HCT116 (cell line): ENCODE measurements around the gene UBE2E1. TPM values are rescaled to one million over a fixed set of nuclear protein-coding genes. Genes with fewer than 3 reads are reported as not detected.

Experiments used
- ATAC-seq: fragments of 200-7000 bp; cut with Tn5 transposase; 2 replicates; pipeline ENCODE4 v1.9.1; 2020; ENCODE audit warnings: mild to moderate bottlenecking, moderate library complexity
- BruUV-seq: library from RNA; stranded (reverse); fragments of 400-500 nt; replicated peaks from 2 replicates; lab custom pipeline; 2021; lab: Mats Ljungman, UMichigan
- CTCF ChIA-PET: fragments of 300-600 bp; sonication (Branson Sonifier 250); formaldehyde crosslinking; loops from one replicate; lab custom pipeline; 2021; ENCODE audit warnings: antibody characterized with exemption; lab: Charles Lee
- POLR2A ChIA-PET: fragments of 300-600, 350-600 bp; sonication (Branson Sonifier 250); formaldehyde crosslinking; loops from one replicate; lab custom pipeline; 2021; ENCODE audit warnings: antibody characterized with exemption; lab: Charles Lee
- RAD21 ChIA-PET, 2 experiments: fragments of 300-600 bp; sonication (Branson Sonifier 250); formaldehyde crosslinking; loops; one replicate each; lab custom pipeline; 2023; ENCODE audit warnings: low total read pairs in 2 of 2; ENCODE audit not compliant: uncharacterized antibody in 2 of 2, unreplicated experiment in 2 of 2, low non-redundant PET in 1 of 2; lab: Charles Lee
- DNase-seq: peaks from one replicate; pipeline ENCODE4 v3.0.0-alpha.2; 2010; ENCODE audit warnings: low read depth, low spot score
- H2AFZ ChIP-seq: fragments of 200-600 bp; shearing (Covaris generic), sonication (generic); 2 replicates; pipeline ENCODE4 v1.6.1; 2017; ENCODE audit warnings: low read depth, mixed run types, mixed read lengths, antibody characterized with exemption, low read length; ENCODE audit not compliant: poor library complexity, severe bottlenecking
- H3K27ac ChIP-seq: 2 replicates; pipeline ENCODE4 v1.5.1; 2012; ENCODE audit warnings: low read depth, low read length
- H3K27me3 ChIP-seq: fragments of 200-600 bp; sonication (generic); 2 replicates; pipeline ENCODE4 v1.6.1; 2016; ENCODE audit warnings: mixed run types, low read length, mixed read lengths; ENCODE audit not compliant: insufficient read depth
- H3K36me3 ChIP-seq, 2 experiments: fragments of 200-500 bp in 1 of 2; fragments of 200-600 bp in 1 of 2; sonication (Bioruptor generic) in 1 of 2; sonication (generic) in 1 of 2; 2 replicates each; pipeline versions ENCODE4 v1.5.1 to v1.6.1; 2014 to 2016; ENCODE audit warnings: low read length in 2 of 2, inconsistent platforms in 1 of 2, mixed read lengths in 1 of 2, mixed run types in 1 of 2; ENCODE audit not compliant: insufficient read depth in 2 of 2, control insufficient read depth in 1 of 2
- H3K4me1 ChIP-seq, 2 experiments: fragments of 200-600 bp in 1 of 2; sonication (generic) in 1 of 2; 2 replicates each; pipeline versions ENCODE4 v1.5.1 to v1.6.1; 2012 to 2017; ENCODE audit warnings: low read length in 2 of 2, inconsistent platforms in 1 of 2, mild to moderate bottlenecking in 1 of 2, mixed read lengths in 1 of 2, mixed run types in 1 of 2, moderate library complexity in 1 of 2; ENCODE audit not compliant: insufficient read depth in 2 of 2, control insufficient read depth in 1 of 2
- H3K4me2 ChIP-seq: fragments of 200-600 bp; sonication (generic); 2 replicates; pipeline ENCODE4 v1.6.1; 2017; ENCODE audit warnings: mixed run types, low read length, mixed read lengths
- H3K4me3 ChIP-seq, 2 experiments: fragments of 200-600 bp in 1 of 2; sonication (generic) in 1 of 2; replicated peaks in 1 of 2; 2 replicates each; pipeline ENCODE4 v1.5.1; 2011 to 2016; ENCODE audit warnings: low read length in 2 of 2, control low read depth in 1 of 2, low read depth in 1 of 2, mild to moderate bottlenecking in 1 of 2, mixed read lengths in 1 of 2, mixed run types in 1 of 2
- H3K79me2 ChIP-seq: fragments of 200-600 bp; sonication (generic); 2 replicates; pipeline ENCODE4 v1.6.1; 2017; ENCODE audit warnings: mild to moderate bottlenecking, mixed run types, low read length, moderate library complexity, mixed read lengths; ENCODE audit not compliant: insufficient read depth
- H3K9ac ChIP-seq: fragments of 200-600 bp; sonication (generic); 2 replicates; pipeline ENCODE4 v1.6.1; 2016; ENCODE audit warnings: low read length, mixed read lengths
- H3K9me2 ChIP-seq: fragments of 200-600 bp; sonication (generic), shearing (Covaris generic); 2 replicates; pipeline ENCODE4 v1.6.1; 2017; ENCODE audit warnings: mixed run types, mild to moderate bottlenecking, moderate library complexity; ENCODE audit not compliant: insufficient read depth
- H3K9me3 ChIP-seq, 2 experiments: fragments of 200-500 bp in 1 of 2; fragments of 200-600 bp in 1 of 2; sonication (Bioruptor generic) in 1 of 2; sonication (generic) in 1 of 2; 2 replicates each; pipeline ENCODE4 v1.6.1; 2014 to 2017; ENCODE audit warnings: low read length in 2 of 2, mixed read lengths in 2 of 2, inconsistent platforms in 1 of 2, low read depth in 1 of 2, mild to moderate bottlenecking in 1 of 2, mixed run types in 1 of 2, moderate library complexity in 1 of 2; ENCODE audit not compliant: control insufficient read depth in 1 of 2, insufficient read depth in 1 of 2
- H4K20me1 ChIP-seq: fragments of 200-600 bp; sonication (generic), shearing (Covaris generic); 2 replicates; pipeline ENCODE4 v1.6.1; 2017; ENCODE audit warnings: mixed run types, mild to moderate bottlenecking, moderate library complexity; ENCODE audit not compliant: insufficient read depth
- CBX3 ChIP-seq: IDR thresholded peaks from 2 replicates; pipeline ENCODE4 v1.6.1; 2012; ENCODE audit warnings: low read depth
- CEBPB ChIP-seq: IDR thresholded peaks from 2 replicates; pipeline ENCODE4 v1.6.1; 2012; ENCODE audit warnings: low read depth
- ELF1 ChIP-seq: IDR thresholded peaks from 2 replicates; pipeline ENCODE4 v1.6.1; 2012; ENCODE audit warnings: low read depth, borderline replicate concordance
- EZH2phosphoT487 ChIP-seq: fragments of 200-600 bp; IDR thresholded peaks from 2 replicates; pipeline ENCODE4 v1.6.1; 2018; ENCODE audit warnings: antibody characterized with exemption, borderline replicate concordance
- FOSL1 ChIP-seq: IDR thresholded peaks from 2 replicates; pipeline ENCODE4 v1.6.1; 2012; ENCODE audit warnings: low read depth
- JUND ChIP-seq: IDR thresholded peaks from 2 replicates; pipeline ENCODE4 v1.6.1; 2012
- RAD21 ChIP-seq: IDR thresholded peaks from 2 replicates; pipeline ENCODE4 v1.6.1; 2012; ENCODE audit warnings: low read depth, mild to moderate bottlenecking
- SIN3A ChIP-seq: IDR thresholded peaks from 2 replicates; pipeline ENCODE4 v1.6.1; 2012; ENCODE audit warnings: low read depth
- SP1 ChIP-seq: IDR thresholded peaks from 2 replicates; pipeline ENCODE4 v1.6.1; 2012; ENCODE audit warnings: low read depth
- SRF ChIP-seq: IDR thresholded peaks from 2 replicates; pipeline ENCODE4 v1.6.1; 2012; ENCODE audit warnings: low read depth
- TCF7L2 ChIP-seq: IDR thresholded peaks from 2 replicates; pipeline ENCODE4 v1.7.0; 2011; ENCODE audit warnings: borderline replicate concordance, inconsistent platforms; ENCODE audit not compliant: insufficient read depth, insufficient read length; ENCODE audit errors: extremely low read depth
- YY1 ChIP-seq: IDR thresholded peaks from 2 replicates; pipeline ENCODE4 v1.6.1; 2011; ENCODE audit warnings: low read length, low read depth, moderate library complexity, mild to moderate bottlenecking; ENCODE audit not compliant: insufficient replicate concordance; ENCODE audit errors: extremely low read depth
- ZFX ChIP-seq: fragments of 450-650 bp; IDR thresholded peaks from 2 replicates; pipeline ENCODE4 v1.6.1; 2017
- ZNF274 ChIP-seq: fragments of 200-500 bp; sonication (Bioruptor generic); IDR thresholded peaks from 2 replicates; pipeline ENCODE4 v1.6.1; 2014; ENCODE audit warnings: mild to moderate bottlenecking, low read depth, low read length, inconsistent platforms
- intact Hi-C: fragments of 100-400 bp; cut with micrococcal nuclease; formaldehyde crosslinking; loops from 2 replicates; pipeline ENCODE4 v1.10.0; 2022
- total RNA-seq: library from RNA; stranded (reverse); gene quantifications from one replicate; pipeline ENCODE4 v1.2.1, GENCODE V29; 2021; ENCODE audit not compliant: unreplicated experiment
- TF ChIP-seq, protein P1 (sequence below), 3 experiments: fragments of 200-600 bp in 1 of 3; sonication (generic) in 1 of 3; IDR thresholded peaks in 2 of 3; conservative IDR thresholded peaks in 1 of 3; 2 replicates each; pipeline ENCODE4 v1.5.1; 2012 to 2017; ENCODE audit warnings: low read depth in 2 of 3, low read length in 2 of 3, antibody characterized with exemption in 1 of 3, borderline replicate concordance in 1 of 3, control low read depth in 1 of 3, mild to moderate bottlenecking in 1 of 3, mixed read lengths in 1 of 3, mixed run types in 1 of 3, moderate library complexity in 1 of 3; ENCODE audit not compliant: insufficient read depth in 1 of 3
- TF ChIP-seq, protein P2 (sequence below): IDR thresholded peaks from 2 replicates; pipeline ENCODE4 v1.6.1; 2012

UBE2E1 gene
- total RNA-seq, 1 experiment from 2014 or later, result 75.1 TPM

DNA sequence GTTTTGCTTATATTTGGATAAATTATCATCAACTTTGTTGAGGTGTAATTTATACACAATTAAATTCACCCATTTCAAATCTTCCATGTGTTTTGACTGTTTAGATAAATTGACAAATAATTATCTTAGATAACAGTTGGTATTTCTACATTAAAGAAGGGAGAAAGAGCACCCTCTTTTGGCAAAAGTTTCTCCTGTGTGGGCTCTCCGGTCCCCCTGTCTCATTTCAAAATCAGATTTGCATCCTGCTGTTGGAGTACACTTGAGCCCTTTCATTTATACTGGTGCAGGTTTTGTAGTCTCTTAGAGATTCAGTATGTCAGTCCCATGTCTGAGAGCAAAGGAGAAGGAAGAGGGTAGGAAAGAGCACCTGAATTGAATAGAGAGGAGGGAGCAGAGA is 61.6 kb downstream of the UBE2E1 start:
- H3K79me2 ChIP-seq, result peaks cover 50% of the 10 kb centered on the region
- no TSS peak for BruUV-seq
- no peaks in the 10 kb centered on the region for H3K9me3 ChIP-seq
- no peak overlapping the region for H3K4me2 ChIP-seq
- H3K9me2 ChIP-seq, result no peaks in the 10 kb centered on the region
- H3K36me3 ChIP-seq, result no peaks in the 10 kb centered on the region; a peak in 1 of 4 replicates
- peak; percentile 52 for TF ChIP-seq RAD21
- TF ChIP-seq, protein P1, sequence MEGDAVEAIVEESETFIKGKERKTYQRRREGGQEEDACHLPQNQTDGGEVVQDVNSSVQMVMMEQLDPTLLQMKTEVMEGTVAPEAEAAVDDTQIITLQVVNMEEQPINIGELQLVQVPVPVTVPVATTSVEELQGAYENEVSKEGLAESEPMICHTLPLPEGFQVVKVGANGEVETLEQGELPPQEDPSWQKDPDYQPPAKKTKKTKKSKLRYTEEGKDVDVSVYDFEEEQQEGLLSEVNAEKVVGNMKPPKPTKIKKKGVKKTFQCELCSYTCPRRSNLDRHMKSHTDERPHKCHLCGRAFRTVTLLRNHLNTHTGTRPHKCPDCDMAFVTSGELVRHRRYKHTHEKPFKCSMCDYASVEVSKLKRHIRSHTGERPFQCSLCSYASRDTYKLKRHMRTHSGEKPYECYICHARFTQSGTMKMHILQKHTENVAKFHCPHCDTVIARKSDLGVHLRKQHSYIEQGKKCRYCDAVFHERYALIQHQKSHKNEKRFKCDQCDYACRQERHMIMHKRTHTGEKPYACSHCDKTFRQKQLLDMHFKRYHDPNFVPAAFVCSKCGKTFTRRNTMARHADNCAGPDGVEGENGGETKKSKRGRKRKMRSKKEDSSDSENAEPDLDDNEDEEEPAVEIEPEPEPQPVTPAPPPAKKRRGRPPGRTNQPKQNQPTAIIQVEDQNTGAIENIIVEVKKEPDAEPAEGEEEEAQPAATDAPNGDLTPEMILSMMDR (IDR thresholded peaks at IDR 0.05 in 2 of 3, conservative IDR thresholded peaks at IDR 0.05 in 1 of 3; ENCODE audit: borderline replicate concordance in 1 of 3, insufficient read depth in 1 of 3, low read depth in 2 of 3, low read length in 2 of 3), result peak; percentile 1 to 24 (median 15); a peak in 2 of 6 replicates
- TF ChIP-seq SP1, result no peak
- POLR2A ChIA-PET, result no interaction called here
- no peak overlapping the region for H2AFZ ChIP-seq
- no peaks in the 10 kb centered on the region for H3K27me3 ChIP-seq
- CTCF ChIA-PET, result no interaction called here
- intact Hi-C loops, result no loop called here
- no peak overlapping the region for H3K4me3 ChIP-seq
- peaks cover 13 to 14% of the 10 kb centered on the region in 2 experiments; a peak in 3 of 4 replicates for H3K4me1 ChIP-seq
- no peaks in the 10 kb centered on the region for H4K20me1 ChIP-seq
- H3K27ac ChIP-seq, result no peak overlapping the region
- ATAC-seq (no peak; the same call in 1 of the 2 replicates), DNase-seq (no peak)
- no peak overlapping the region for H3K9ac ChIP-seq
- RAD21 ChIA-PET, result no interaction called here

DNA sequence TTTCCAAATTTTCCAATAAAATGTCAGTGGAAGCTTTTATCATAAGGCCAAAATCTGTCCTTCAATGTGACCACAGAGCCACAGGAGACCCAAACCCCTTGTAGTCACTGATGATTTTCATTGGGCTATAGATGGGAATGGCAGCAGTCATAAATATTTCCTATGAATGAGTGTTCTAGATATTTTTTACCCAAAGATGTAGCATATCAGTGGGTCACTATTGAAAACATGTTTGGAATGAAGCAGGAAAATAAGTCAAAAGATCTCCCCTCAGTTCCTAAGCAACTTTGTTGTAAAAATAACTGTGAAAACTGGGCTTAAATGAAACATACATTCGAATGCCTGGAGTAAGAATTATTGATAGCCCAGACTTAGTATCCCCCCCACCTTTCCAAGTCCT is 62.1 kb downstream of the UBE2E1 start:
- H3K4me2 ChIP-seq, result no peak overlapping the region
- peaks cover 50% of the 10 kb centered on the region for H3K79me2 ChIP-seq
- no peak overlapping the region for H3K4me3 ChIP-seq
- BruUV-seq, result no TSS peak
- H3K36me3 ChIP-seq, result no peaks in the 10 kb centered on the region; a peak in 1 of 4 replicates
- RAD21 ChIA-PET, result no interaction called here
- no peak for TF ChIP-seq TCF7L2
- no peak for TF ChIP-seq SIN3A
- no peak for TF ChIP-seq SRF
- no peak for TF ChIP-seq CEBPB
- TF ChIP-seq YY1, result no peak
- TF ChIP-seq, protein P2, sequence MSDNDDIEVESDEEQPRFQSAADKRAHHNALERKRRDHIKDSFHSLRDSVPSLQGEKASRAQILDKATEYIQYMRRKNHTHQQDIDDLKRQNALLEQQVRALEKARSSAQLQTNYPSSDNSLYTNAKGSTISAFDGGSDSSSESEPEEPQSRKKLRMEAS, result no peak
- no peak for TF ChIP-seq ZFX
- TF ChIP-seq, protein P1 (IDR thresholded peaks at IDR 0.05 in 2 of 3, conservative IDR thresholded peaks at IDR 0.05 in 1 of 3; ENCODE audit: borderline replicate concordance in 1 of 3, insufficient read depth in 1 of 3, low read depth in 2 of 3, low read length in 2 of 3), result no peak
- no peak for TF ChIP-seq EZH2phosphoT487
- TF ChIP-seq SP1, result no peak
- TF ChIP-seq CBX3, result no peak
- TF ChIP-seq ELF1, result no peak
- no peak for TF ChIP-seq JUND
- no peak for TF ChIP-seq ZNF274
- TF ChIP-seq FOSL1, result no peak
- ATAC-seq (no peak), DNase-seq (no peak)
- no peaks in the 10 kb centered on the region for H3K9me2 ChIP-seq
- POLR2A ChIA-PET, result no interaction called here
- H2AFZ ChIP-seq, result no peak overlapping the region
- H3K27me3 ChIP-seq, result no peaks in the 10 kb centered on the region
- H3K9me3 ChIP-seq, result no peaks in the 10 kb centered on the region
- no peak overlapping the region for H3K27ac ChIP-seq
- intact Hi-C loops, result no loop called here
- H3K9ac ChIP-seq, result no peak overlapping the region
- peaks cover 13 to 14% of the 10 kb centered on the region in 2 experiments; a peak in 3 of 4 replicates for H3K4me1 ChIP-seq
- H4K20me1 ChIP-seq, result no peaks in the 10 kb centered on the region
- CTCF ChIA-PET, result no interaction called here
